HG03108 (cell line): ENCODE results near the gene FAM149B1.
A peak's percentile ranks its signal among the peaks of the same experiment; 100 is the strongest.
"Not testable (repeated sequence)": the region's sequence is repeated elsewhere in the genome, so short reads cannot be mapped to it uniquely, and the experiment has no call there.

ENCODE experiments used
- ATAC-seq: cut with Tn5 transposase; IDR thresholded peaks from one replicate; pipeline ENCODE4 v1.9.1; 2021; ENCODE audit warnings: moderate library complexity; ENCODE audit not compliant: unreplicated experiment

The FAM149B1 gene

DNA sequence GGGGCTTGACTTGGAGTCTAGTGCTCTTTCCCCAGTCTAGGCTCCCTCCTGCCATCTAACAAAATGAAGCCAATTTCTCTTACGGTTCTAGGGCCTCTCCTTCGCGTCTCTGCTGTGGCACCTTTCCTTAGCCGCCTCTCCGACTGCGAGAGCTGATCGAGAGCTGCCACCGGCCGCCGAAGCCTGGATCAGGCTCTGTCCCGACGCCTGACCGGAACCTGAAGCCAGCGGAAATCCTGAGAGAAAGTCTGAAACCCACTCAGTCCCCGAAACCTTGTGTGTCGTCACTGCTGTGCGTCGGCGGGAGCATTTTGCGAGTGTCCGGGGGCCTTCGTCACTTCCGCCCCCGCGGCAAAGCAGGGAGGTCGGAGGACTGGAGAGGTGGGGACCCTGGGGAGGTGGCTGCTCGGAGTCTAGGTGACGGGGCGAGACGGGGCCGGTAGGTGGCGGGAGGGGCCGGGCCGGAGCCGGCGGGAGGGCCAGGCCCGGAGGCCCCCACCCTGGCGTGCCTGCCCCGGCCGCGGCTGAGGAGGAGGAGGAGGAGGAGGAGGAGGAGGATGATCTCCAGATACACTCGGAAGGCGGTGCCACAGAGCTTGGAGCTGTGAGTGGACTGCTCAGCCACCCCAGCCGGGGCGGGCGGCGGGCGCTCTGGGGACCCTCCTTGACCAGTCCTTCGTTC, at the start of gene FAM149B1, which contains the start of gene ECD:
TSS of gene FAM149B1 (plus strand) at position 337 of the 682 bp plus-strand sequence. CDS start at position 558, 221 bp downstream.
TSS of gene ECD (minus strand) at position 226 of the 682 bp plus-strand sequence. CDS start 4,071 bp downstream, outside the sequence.
- peak; percentile 88 for ATAC-seq

DNA sequence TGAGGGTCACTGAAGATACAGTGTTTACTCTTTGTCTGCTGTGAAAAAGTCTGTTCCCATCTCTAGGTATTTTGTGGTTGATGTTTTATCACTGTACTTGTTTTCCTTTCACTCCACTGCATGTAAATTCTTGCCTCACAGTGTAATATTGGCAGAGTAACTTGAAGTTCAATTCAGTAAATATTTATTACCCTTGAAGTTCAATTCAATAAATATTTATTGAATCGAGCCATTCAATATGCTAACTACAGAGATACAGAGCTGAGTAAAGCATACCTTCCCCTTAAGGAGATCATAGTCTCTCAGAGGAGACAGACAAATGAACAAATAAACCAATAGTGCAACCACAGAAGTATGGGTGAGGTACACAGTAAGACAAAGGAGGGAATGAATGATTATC, 48.5 kb upstream of the FAM149B1 start:
- no peak for ATAC-seq

- no peak for ATAC-seq
Measured at GRCh38 chr10:73119952-73120351, 48.0 kb upstream of the FAM149B1 start.

- no peak for ATAC-seq
Measured at GRCh38 chr10:73126343-73126742, 41.6 kb upstream of the FAM149B1 start.

GRCh38 chr10:73131301-73131700, 36.6 kb upstream of the FAM149B1 start:
- no peak for ATAC-seq

DNA sequence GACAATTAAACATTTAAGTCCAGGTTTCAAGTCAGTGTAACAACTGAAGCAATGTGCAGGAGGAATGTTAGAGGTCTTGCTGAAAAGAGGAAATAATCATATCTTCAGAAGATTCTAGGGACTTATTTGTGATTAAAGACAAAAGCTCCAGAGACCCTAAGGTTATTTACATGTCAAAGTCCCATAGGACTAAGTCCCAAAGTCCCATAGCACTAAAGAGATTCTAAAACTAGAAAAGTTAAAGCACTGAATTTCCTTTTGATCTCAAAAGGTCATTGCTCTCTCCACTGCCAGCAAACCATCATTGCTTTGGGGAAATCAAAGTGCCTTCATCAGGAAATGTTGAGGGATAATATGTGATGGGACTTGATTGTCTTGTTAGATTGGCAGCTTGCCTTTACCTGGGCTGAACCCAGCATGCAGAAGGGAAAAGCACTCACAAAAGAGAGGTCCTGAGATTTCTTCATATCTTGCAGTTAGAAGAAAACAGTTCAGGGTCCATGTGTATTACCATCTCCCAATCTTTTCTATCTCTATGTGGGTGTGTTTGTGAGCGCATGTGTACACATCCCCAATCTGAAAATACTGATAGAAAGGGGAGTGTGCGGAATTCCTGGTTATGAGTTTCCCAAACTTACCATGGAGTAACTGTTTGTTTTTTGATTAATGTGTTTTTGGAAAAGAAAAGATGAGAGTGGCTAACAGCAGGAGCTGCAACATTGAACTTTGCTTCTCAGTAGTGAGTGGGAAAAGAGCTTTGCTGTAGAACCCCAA, 35.8 kb upstream of the FAM149B1 start:
- ATAC-seq: no peak

DNA sequence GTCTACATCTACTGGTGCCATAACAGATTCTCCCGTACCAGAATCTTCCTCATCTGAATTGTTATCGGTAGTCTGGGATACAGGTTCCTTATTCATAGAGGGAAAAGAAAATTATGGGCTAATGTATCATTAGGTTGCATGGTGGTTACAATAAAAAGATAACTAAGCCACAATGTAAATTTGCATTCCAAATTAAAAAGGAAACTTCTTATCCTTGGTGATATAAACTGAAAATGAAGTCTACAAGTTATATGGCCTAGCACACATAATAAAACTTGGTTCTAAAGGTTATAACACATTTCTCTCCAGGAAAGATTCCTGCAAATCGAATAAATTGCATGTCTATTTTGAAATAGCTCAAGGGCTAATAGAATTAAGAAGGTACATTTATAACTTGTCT, 33.2 kb upstream of the FAM149B1 start:
- ATAC-seq: no peak

DNA sequence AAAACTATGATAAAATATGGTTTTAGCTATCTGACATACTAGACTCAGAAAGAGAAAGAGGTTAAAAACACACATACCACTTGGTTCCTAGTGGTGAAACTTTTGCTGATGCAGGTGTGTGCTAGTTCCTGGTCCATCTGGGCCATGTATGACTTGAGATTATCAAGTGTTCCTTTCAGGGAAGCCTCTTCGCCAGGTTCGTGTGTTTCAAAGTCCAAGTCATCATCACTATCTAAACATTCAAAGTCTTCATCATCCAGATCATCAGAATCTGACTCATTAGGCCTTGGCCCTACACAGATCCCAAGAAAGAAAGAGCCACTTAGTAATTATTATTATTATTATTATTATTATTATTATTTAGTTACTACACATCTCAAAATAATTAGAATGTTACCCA, 31.3 kb upstream of the FAM149B1 start:
- no peak for ATAC-seq

DNA sequence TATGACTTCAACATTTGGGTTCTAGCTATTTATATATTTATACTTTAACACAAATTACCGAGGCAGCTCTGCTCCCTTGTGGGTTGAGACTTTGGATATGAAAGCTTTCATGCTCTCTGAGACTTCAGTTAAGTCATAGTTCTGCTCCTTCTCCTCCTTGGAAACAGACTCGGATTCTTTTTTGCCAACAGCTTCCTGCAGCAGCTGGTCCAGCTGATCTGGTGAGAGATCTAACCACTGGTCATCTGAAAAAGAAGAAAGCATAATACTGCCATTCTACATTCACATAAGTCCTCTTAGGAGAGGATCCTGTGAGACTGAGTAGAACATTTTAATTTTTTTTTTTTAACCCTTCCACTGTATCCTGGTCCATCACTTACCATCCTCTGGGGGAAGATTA, 28.7 kb upstream of the FAM149B1 start:
- no peak for ATAC-seq

DNA sequence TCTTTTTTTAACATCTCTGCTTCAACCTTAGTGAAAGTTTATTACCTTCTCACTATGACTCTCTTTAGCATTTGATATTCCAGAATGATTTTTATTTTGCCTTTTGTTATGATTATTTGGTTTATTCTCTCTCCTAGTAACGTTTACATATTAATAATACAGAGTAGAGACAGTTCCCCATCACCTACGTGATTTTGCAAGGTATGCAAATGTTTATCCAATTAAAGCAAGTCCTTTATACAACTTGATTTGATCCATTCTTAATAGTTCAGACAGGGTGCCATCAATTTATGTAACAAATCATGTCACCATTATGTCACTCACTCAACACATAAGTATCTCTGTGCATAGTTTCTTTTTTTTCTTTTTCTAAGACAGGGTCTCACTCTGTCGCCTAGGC, 26.3 kb upstream of the FAM149B1 start:
- ATAC-seq: no peak

- ATAC-seq: not testable (repeated sequence)
Measured at GRCh38 chr10:73150633-73151413, 17.1 kb upstream of the FAM149B1 start.

DNA sequence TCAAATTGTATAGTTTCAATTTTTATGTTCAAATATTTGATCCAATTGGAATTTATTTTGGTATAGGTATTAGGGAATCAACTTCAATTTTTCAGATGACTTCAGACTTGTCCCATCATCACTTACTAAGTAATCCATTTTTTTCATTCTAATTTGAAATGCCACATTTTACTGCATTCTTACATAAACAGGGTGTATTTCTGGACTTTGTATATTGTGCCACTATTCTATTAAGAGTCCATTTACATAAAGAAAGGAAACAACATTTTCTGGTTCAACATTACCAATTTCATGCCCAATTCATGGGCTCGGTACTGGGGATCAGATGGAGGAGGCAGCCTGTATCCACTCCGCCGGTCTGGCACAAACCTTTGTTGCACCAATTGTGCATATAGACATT, 15.9 kb upstream of the FAM149B1 start:
- ATAC-seq: no peak

GRCh38 chr10:73156054-73156453, 11.9 kb upstream of the FAM149B1 start:
- no peak for ATAC-seq

DNA sequence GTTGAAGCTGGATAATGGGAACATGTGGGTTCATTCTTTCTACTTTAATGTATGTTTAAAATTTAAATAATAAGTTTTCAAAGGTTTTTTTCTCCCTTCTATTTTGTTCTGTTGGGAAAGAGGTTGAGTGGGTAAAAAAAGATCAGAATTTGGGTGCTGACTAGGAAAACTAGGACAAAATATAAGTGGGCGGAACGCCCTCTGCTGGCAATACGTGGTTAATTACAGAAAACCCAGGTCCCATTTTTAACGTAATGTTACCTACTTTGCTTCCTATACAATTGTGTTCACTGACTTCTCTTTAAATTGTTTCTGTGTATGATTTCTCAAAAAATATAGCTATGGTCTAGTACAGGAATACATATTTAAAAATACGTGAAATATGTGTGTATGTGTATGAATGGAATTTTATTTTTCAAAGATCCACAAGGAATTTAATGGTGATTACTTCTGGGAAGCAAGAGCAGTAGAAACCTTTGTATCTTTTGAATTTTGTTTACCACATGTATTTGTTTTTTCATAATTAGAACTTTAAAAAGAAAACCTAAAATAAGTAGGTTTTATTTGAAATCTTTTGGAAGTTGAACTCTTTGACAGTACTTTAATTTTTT, 8.8 kb upstream of the FAM149B1 start:
- ATAC-seq: no peak

DNA sequence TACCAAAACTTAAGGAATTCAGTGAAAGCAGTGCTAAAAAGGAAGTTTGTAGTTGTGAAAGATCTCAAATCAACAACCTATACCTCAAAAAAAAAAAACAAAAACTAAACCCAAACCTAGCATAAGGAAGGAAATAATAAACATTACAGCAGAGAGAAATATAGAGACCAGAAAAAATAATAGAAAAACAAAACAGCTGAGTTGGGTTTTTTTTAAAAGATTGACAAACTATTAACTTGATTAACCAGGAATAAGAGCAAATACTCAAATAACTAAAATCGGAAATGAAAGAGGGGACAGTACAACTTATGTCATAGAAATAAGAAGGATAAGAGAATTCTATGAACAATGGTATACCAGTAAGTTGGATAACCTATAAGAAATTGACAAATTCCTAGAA, 6.8 kb upstream of the FAM149B1 start:
- ATAC-seq: no peak

DNA sequence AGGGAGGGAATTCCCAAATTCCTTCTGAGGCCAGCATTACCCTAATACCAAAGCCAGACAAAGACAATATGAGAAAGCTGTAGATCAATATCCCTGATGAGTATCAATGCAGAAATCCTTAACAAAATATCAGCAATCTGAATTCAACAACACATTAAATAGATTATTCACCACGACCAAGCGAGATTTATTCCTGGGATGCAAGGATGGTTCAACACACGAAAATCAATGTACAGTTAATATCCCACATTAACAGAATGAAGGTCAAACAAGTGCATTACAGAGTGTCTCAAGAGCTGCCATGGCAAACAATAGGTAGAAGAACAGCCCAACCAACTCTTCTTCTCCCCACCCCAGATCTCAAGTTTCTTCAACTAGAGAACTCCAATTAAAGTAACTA, 6.3 kb upstream of the FAM149B1 start:
- no peak for ATAC-seq

DNA sequence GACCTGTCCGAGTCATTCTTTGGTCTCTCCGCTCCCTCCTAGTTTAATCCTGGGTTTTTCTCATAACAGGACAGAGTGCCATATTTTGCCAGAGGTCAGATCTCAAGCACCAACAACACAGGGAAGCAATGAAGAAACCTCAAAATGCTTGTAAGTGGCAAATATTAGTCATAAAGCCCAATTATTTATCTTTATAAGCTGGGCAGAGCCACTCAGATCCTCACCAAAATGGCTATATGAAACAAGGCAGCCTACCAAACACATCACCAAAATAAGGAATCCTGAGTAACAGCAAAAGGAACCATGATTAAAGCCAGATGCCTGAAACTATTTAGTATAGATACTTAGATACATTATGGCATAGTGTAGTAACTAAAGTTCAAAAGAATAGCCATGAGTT, 4.8 kb upstream of the FAM149B1 start:
- no peak for ATAC-seq

- ATAC-seq: no peak
Measured at GRCh38 chr10:73166972-73167371, 947 bp upstream of the FAM149B1 start.

DNA sequence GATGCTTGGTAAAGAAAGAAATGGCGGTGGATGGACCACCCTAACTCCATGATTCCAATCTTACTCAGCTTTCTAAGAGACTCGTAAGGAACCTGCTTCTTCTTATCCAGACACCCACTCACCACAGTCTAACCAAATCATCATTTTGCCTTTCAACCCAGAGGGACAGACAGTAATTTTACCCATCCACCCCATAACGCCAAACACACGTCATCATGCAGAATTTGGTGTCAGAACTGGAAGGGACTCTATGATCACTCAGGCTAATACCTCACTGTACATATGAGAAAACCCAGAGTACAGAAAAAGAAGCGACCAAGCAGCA, 499 bp upstream of the FAM149B1 start:
- no peak for ATAC-seq

- ATAC-seq: peak; percentile 15
Measured at GRCh38 chr10:73168465-73168803, 515 bp downstream of the FAM149B1 start.

- ATAC-seq: no peak
Measured at GRCh38 chr10:73169320-73169719, 1.4 kb downstream of the FAM149B1 start.
